Right lobe of liver (tissue), 6 donors: Measurements from ENCODE around the gene ARHGAP8. TPM values are rescaled to one million over a fixed set of nuclear protein-coding genes. Genes with fewer than 3 reads are reported as not detected.

Experiments
- ATAC-seq, 4 donors: fragments of 200-7000 bp; cut with Tn5 transposase; one replicate each; pipeline ENCODE4 v1.9.1; 2020; ENCODE audit warnings: mild to moderate bottlenecking in 4 of 4, moderate library complexity in 4 of 4
- DNase-seq, 3 donors: peaks; one replicate each; pipeline ENCODE4 v3.0.0-alpha.2; 2020
- H3K27ac ChIP-seq, 3 donors: fragments of 200-600 bp; one replicate each; pipeline ENCODE4 v1.8.0; 2022
- H3K27me3 ChIP-seq, 2 donors: fragments of 200-600 bp; one replicate each; pipeline ENCODE4 v1.8.0; 2022
- H3K36me3 ChIP-seq, 4 donors: fragments of 200-600 bp; sonication (generic) in 1 of 4; one replicate each; pipeline versions ENCODE4 v1.5.1 to v1.8.0; 2017 to 2022; ENCODE audit warnings: control low read depth in 1 of 4
- H3K4me1 ChIP-seq, 4 donors: fragments of 200-600 bp; sonication (generic) in 1 of 4; one replicate each; pipeline versions ENCODE4 v1.5.1 to v1.8.0; 2017 to 2022; ENCODE audit warnings: control low read depth in 1 of 4
- H3K4me3 ChIP-seq, 3 donors: fragments of 200-600 bp; one replicate each; pipeline ENCODE4 v1.8.0; 2022
- H3K9me3 ChIP-seq, 4 donors: fragments of 200-600 bp; sonication (generic) in 1 of 4; one replicate each; pipeline versions ENCODE4 v1.5.1 to v1.8.0; 2017 to 2022; ENCODE audit warnings: control low read depth in 1 of 4
- POLR2A ChIP-seq: fragments of 450-650 bp; IDR thresholded peaks from one replicate; pipeline ENCODE4 v1.6.1; 2017; ENCODE audit warnings: antibody characterized with exemption, mild to moderate bottlenecking
- WGBS: methylation state at CpG from one replicate; pipeline ENCODE4 v1.1.6; 2018; ENCODE audit warnings: low coverage, low lambda C conversion rate; ENCODE audit not compliant: insufficient coverage; ENCODE audit errors: missing lambda C conversion rate; 5-methylcytosine and 5-hydroxymethylcytosine counted together
- intact Hi-C, 2 donors: fragments of 100-400 bp; cut with DNase I; formaldehyde crosslinking; loops; one replicate each; pipeline versions ENCODE4 v1.11.2 to v1.14.1; 2022
- total RNA-seq, 6 experiments: library from RNA; depleted of rRNA in 2 of 6; stranded (reverse); fragments of >200 nt in 2 of 6; fragmentation: NEBNext Ultra II Directional in 3 of 6; extraction: Animal tissue kit (Norgen Biotek cat#: 25700) in 3 of 6; gene quantifications; one replicate each; pipeline versions ENCODE4 v1.1.0 to v1.2.4, GENCODE V29; 2016 to 2023
- TF ChIP-seq, protein P1 (sequence below), 4 donors: fragments of 200-600 bp in 3 of 4; fragments of 450-650 bp in 1 of 4; IDR thresholded peaks; one replicate each; pipeline versions ENCODE4 v1.5.1 to v1.8.0; 2016 to 2022; ENCODE audit warnings: antibody characterized with exemption in 4 of 4, mild to moderate bottlenecking in 2 of 4
- donor health status: DM: no; HTN: yes; CAD: no.
- donor health status: DM: no; HTN: no; CAD: no.
- donor health status: DM: no; HTN: no; CAD: no.
- donor health status: DM: no; HTN: yes; CAD: no.
- donor health status: DM: no; HTN: yes; CAD: no.

Gene ARHGAP8
- total RNA-seq, 6 experiments from 2014 or later: 0.49 to 1.0 (median 0.61) TPM; not detected in 1

DNA sequence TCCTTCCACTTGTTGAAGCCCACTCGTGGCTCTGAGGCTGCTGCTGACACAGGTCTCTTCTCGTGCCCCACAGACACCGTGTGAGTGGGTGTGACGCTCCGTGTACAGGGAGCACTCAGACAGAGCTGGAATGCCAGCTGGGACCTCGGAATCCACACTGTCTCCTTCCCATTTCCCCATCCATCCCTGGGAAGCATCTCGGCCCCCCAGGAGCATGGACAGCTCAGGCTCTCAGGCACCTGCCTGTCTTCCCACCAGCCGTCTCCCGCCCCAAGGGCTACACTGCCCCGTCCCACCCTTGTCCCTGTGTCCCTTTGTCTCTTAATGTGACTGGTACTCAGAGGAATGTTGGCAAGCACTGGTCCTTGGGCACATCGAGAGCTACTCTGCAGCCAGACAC is 63.8 kb downstream of the ARHGAP8 start:
- Histone ChIP-seq H3K27ac (no peak overlapping the region), H3K27me3 (no peaks in the 10 kb centered on the region), H3K4me1 (no peaks in the 10 kb centered on the region), H3K9me3 (no peaks in the 10 kb centered on the region), H3K4me3 (no peak overlapping the region), H3K36me3 (no peaks in the 10 kb centered on the region)
- TF ChIP-seq, protein P1, sequence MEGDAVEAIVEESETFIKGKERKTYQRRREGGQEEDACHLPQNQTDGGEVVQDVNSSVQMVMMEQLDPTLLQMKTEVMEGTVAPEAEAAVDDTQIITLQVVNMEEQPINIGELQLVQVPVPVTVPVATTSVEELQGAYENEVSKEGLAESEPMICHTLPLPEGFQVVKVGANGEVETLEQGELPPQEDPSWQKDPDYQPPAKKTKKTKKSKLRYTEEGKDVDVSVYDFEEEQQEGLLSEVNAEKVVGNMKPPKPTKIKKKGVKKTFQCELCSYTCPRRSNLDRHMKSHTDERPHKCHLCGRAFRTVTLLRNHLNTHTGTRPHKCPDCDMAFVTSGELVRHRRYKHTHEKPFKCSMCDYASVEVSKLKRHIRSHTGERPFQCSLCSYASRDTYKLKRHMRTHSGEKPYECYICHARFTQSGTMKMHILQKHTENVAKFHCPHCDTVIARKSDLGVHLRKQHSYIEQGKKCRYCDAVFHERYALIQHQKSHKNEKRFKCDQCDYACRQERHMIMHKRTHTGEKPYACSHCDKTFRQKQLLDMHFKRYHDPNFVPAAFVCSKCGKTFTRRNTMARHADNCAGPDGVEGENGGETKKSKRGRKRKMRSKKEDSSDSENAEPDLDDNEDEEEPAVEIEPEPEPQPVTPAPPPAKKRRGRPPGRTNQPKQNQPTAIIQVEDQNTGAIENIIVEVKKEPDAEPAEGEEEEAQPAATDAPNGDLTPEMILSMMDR (IDR thresholded peaks at IDR 0.05): no peak
- TF ChIP-seq POLR2A: no peak
- ATAC-seq (no peak), DNase-seq (no peak)
- 72% methylated on average over 6 of the region's 11 CpGs for WGBS
- intact Hi-C loops: no loop called here

DNA sequence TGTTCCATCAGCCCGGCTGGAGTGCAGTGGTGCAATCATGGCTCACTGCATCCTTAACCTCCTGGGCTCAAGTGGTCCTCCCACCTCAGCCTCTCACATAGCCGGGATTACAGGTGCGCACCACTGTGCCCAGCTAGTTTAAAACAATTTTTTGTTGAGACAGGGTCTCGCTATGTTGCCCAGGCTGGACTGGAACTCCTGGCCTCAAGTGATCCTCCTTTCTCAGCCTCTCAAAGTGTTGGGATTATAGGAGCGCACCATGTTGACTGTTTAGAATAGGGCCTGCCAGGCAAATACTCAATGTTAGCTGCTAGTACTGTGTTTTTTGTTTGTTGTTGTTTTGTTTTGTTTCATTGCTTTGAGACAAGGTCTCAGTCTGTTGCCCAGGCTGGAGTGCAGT is 66.4 kb downstream of the ARHGAP8 start:
- Histone ChIP-seq H3K9me3 (no peaks in the 10 kb centered on the region), H3K4me3 (no peak overlapping the region), H3K27ac (no peak overlapping the region), H3K27me3 (no peaks in the 10 kb centered on the region), H3K36me3 (no peaks in the 10 kb centered on the region), H3K4me1 (no peaks in the 10 kb centered on the region)
- 91% methylated on average over 4 of the region's 5 CpGs for WGBS
- DNase-seq (peak in 1 of 3 donors; percentile 9), ATAC-seq (no peak)
- TF ChIP-seq, protein P1 (IDR thresholded peaks at IDR 0.05): no peak
- no peak for TF ChIP-seq POLR2A
- intact Hi-C loops: no loop called here

DNA sequence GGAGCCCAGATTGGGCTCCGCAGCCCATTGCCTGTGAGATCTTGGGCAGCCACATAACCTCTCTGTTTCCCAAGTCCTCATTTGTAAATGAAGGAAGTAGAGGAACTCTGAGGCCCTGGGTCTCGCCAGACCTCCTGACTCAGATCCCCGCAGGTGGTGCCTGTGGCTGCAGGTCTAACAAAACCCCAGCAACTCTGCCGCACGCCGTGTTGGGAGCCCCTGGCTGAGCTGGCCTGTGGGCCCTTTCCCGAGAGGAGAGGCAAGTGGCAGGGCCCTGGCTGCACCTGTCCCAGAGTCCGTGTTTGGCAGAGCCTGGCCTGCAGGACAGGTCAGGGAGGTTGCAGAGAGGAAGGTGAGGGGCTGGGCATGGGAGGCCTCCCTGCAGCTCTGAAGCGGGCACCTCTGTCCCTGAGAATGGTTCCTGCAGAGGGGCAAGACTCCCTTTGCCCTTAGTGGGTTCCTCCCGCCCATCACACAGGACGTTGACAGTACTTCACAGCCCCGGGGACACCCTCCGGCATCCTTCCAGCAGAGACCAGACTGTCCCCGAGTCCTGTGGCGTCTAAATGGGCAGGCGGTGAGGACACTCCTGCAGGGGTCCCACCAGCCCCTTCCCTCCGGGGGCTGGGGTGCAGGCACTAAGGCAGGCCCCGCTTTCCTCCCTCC is 67.7 kb downstream of the ARHGAP8 start:
- DNase-seq: peak in 1 of 3 donors; percentile 44
- intact Hi-C loops: loop anchor here in 1 of 2 donors (10.0 kb wide), 1 partner anchor 275 kb away; no protein-coding TSS in a partner anchor

DNA sequence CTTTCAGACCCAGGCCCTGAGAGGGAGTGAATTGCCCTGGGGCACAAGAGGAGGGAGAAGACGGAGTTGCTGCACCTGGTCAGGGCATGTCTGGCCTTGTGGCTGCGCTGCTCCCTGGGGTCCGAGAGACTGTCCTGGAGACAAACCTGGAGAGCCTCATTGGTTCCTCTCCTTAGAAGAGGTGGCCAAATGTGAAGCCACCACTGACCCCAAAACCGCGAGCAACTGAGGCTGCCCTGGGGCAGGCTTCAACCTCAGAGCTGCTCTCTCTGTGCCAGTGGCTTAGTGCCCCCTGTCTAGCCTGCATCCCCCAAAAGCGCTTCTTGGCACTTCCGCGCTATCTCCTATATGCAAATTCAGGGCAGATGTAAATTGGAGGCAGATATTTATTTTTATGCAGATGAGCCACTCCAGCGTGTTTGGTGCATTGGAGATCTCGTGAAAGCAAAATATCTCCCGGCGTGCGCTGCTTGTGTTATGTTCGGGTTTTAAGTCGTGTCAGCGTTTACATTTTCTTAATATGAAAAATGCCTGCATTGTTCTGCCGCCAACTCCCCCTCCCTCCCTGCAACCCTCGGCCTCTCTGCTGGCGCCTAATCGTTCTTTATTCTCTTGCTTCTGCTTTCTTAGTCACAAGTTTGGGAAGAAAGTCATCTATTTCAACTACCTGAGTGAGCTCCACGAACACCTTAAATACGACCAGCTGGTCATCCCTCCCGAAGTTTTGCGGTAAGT is 69.5 kb downstream of the ARHGAP8 start:
- intact Hi-C loops: loop anchor here in 1 of 2 donors (10.0 kb wide), 1 partner anchor 273 kb away; no protein-coding TSS in a partner anchor

More for the DNA sequence above, 67.7 kb downstream of the ARHGAP8 start:
- Histone ChIP-seq H3K27ac (no peak overlapping the region), H3K36me3 (no peaks in the 10 kb centered on the region), H3K9me3 (no peaks in the 10 kb centered on the region), H3K4me1 (no peaks in the 10 kb centered on the region), H3K27me3 (no peaks in the 10 kb centered on the region), H3K4me3 (no peak overlapping the region)
- TF ChIP-seq, protein P1 (IDR thresholded peaks at IDR 0.05): no peak
- no peak for TF ChIP-seq POLR2A
- ATAC-seq: no peak
- WGBS: 55% methylated on average over 6 of the region's 18 CpGs

DNA sequence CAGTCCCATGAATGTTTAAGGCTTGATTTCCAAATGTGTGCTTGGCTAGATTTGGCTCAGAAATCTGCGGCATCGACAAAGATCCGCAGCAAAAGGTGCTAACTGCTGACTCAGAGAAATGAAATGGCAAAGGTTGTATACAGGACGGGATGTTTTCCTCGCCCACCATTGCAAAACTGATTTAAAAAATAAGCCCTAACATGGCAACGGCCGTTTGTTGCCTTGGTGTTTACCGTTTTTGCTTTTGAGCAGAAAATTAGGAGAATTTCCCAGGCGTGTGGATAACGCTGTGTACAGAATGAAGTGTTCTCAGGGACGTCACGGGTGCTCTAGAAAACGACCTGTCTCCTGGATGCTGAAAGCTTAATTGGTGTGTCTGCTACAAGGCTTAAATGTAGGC is 70.2 kb downstream of the ARHGAP8 start:
- ATAC-seq (no peak), DNase-seq (no peak)
- Histone ChIP-seq H3K4me3 (no peak overlapping the region), H3K36me3 (no peaks in the 10 kb centered on the region), H3K27ac (no peak overlapping the region), H3K4me1 (no peaks in the 10 kb centered on the region), H3K9me3 (no peaks in the 10 kb centered on the region), H3K27me3 (no peaks in the 10 kb centered on the region)
- TF ChIP-seq, protein P1 (IDR thresholded peaks at IDR 0.05): no peak
- TF ChIP-seq POLR2A: no peak
- intact Hi-C loops: loop anchor here in 1 of 2 donors (10.0 kb wide), 1 partner anchor 272 kb away; no protein-coding TSS in a partner anchor
- WGBS: 65% methylated on average over 13 of the region's 13 CpGs

More for the DNA sequence above, 69.5 kb downstream of the ARHGAP8 start:
- ATAC-seq: no peak
- H3K36me3 ChIP-seq: no peaks in the 10 kb centered on the region
- H3K9me3 ChIP-seq: no peaks in the 10 kb centered on the region
- WGBS: 81% methylated on average over 17 of the region's 24 CpGs
- no peak for TF ChIP-seq POLR2A
- H3K4me3 ChIP-seq: no peak overlapping the region
- DNase-seq: peak in 1 of 3 donors; percentile 31
- no peaks in the 10 kb centered on the region for H3K27me3 ChIP-seq
- H3K4me1 ChIP-seq: no peaks in the 10 kb centered on the region
- H3K27ac ChIP-seq: no peak overlapping the region
